Neural crest cell (in vitro differentiated cells): ENCODE results near the gene GALNT14. TPM values are rescaled to one million over a fixed set of nuclear protein-coding genes. Genes with fewer than 3 reads are reported as not detected.

Experiments
- DNase-seq: peaks from one replicate; pipeline ENCODE4 v3.0.0; 2021; ENCODE audit warnings: low read depth, mixed read lengths, low spot score
- H3K27ac Mint-ChIP-seq: one replicate; pipeline ENCODE4 v1.8.0; 2021; ENCODE audit warnings: mild to moderate bottlenecking, mixed read lengths; ENCODE audit not compliant: unreplicated experiment
- H3K27me3 Mint-ChIP-seq: 2 replicates; pipeline ENCODE4 v1.8.0; 2021; ENCODE audit warnings: low read depth, mild to moderate bottlenecking, mixed read lengths
- H3K36me3 Mint-ChIP-seq: 2 replicates; pipeline ENCODE4 v1.8.0; 2021; ENCODE audit warnings: low read depth, mild to moderate bottlenecking, mixed read lengths
- H3K4me1 Mint-ChIP-seq: 2 replicates; pipeline ENCODE4 v1.8.0; 2021; ENCODE audit warnings: mixed read lengths
- H3K4me3 Mint-ChIP-seq: one replicate; pipeline ENCODE4 v1.8.0; 2021; ENCODE audit warnings: mild to moderate bottlenecking, mixed read lengths
- H3K9me3 Mint-ChIP-seq: 2 replicates; pipeline ENCODE4 v1.8.0; 2021; ENCODE audit warnings: mixed read lengths
- CTCF ChIP-seq: fragments of 200-600 bp; sonication (generic); conservative IDR thresholded peaks from 2 replicates; pipeline ENCODE4 v1.5.0; 2021; ENCODE audit warnings: antibody characterized with exemption, mild to moderate bottlenecking
- total RNA-seq: library from RNA; stranded (reverse); gene quantifications from 2 replicates; pipeline ENCODE4 v1.2.1, GENCODE V29; 2021

GALNT14 gene
- total RNA-seq, 1 donor from 2014 or later: 1.5 TPM

GRCh38 chr2:31053929-31054782 lies 84.1 kb downstream of the GALNT14 start:
- Mint-ChIP-seq H3K27ac (peak overlapping the region; percentile 69), H3K4me1 (peaks cover 16% of the 10 kb centered on the region), H3K36me3 (no peaks in the 10 kb centered on the region), H3K27me3 (no peaks in the 10 kb centered on the region), H3K4me3 (no peak overlapping the region), H3K9me3 (no peaks in the 10 kb centered on the region)
- no peak for TF ChIP-seq CTCF
- no peak for DNase-seq

- no peak for DNase-seq
- no peaks in the 10 kb centered on the region for H3K36me3 Mint-ChIP-seq
- no peak overlapping the region for H3K27ac Mint-ChIP-seq
- H3K4me1 Mint-ChIP-seq: peaks cover 16% of the 10 kb centered on the region
- H3K27me3 Mint-ChIP-seq: no peaks in the 10 kb centered on the region
- H3K4me3 Mint-ChIP-seq: no peak overlapping the region
- TF ChIP-seq CTCF: no peak
- no peaks in the 10 kb centered on the region for H3K9me3 Mint-ChIP-seq
Observed at GRCh38 chr2:31052284-31052683, 86.0 kb downstream of the GALNT14 start.

GRCh38 chr2:31051258-31052140 lies 86.7 kb downstream of the GALNT14 start:
- no peak for TF ChIP-seq CTCF
- Mint-ChIP-seq H3K36me3 (no peaks in the 10 kb centered on the region), H3K27me3 (no peaks in the 10 kb centered on the region), H3K4me3 (no peak overlapping the region), H3K4me1 (peaks cover 16% of the 10 kb centered on the region), H3K9me3 (no peaks in the 10 kb centered on the region), H3K27ac (no peak overlapping the region)
- DNase-seq: no peak

GRCh38 chr2:31049916-31050588 lies 88.2 kb downstream of the GALNT14 start:
- Mint-ChIP-seq H3K4me1 (peaks cover 16% of the 10 kb centered on the region), H3K27me3 (no peaks in the 10 kb centered on the region), H3K36me3 (no peaks in the 10 kb centered on the region), H3K27ac (no peak overlapping the region), H3K4me3 (no peak overlapping the region), H3K9me3 (no peaks in the 10 kb centered on the region)
- no peak for DNase-seq
- no peak for TF ChIP-seq CTCF

GRCh38 chr2:31049264-31049663 lies 89.0 kb downstream of the GALNT14 start:
- H3K4me1 Mint-ChIP-seq: peaks cover 9% of the 10 kb centered on the region
- no peak for DNase-seq
- H3K9me3 Mint-ChIP-seq: no peaks in the 10 kb centered on the region
- H3K4me3 Mint-ChIP-seq: no peak overlapping the region
- no peaks in the 10 kb centered on the region for H3K36me3 Mint-ChIP-seq
- no peak for TF ChIP-seq CTCF
- H3K27me3 Mint-ChIP-seq: no peaks in the 10 kb centered on the region
- no peak overlapping the region for H3K27ac Mint-ChIP-seq
